ENCODE data around the gene SLC16A10. TPM values are rescaled to one million over a fixed set of nuclear protein-coding genes. Genes with fewer than 3 reads are reported as not detected.
"Not testable (repeated sequence)": the region's sequence is repeated elsewhere in the genome, so short reads cannot be mapped to it uniquely, and the experiment has no call there.

SLC16A10 gene
- total and polyA plus RNA-seq, 5 donors = 2.2 to 11.3 (median 5.0) TPM

- DNase-seq; H3K27me3 ChIP-seq (ENCODE audit: control insufficient read depth, insufficient read depth); intact Hi-C loops (cut with DNase I); H3K27ac ChIP-seq (ENCODE audit: low read length); ATAC-seq; H3K4me1 ChIP-seq (ENCODE audit: control insufficient read depth, insufficient read depth, low read length); H3K9me3 ChIP-seq (ENCODE audit: control insufficient read depth, low read length); H3K4me3 ChIP-seq (ENCODE audit: low read length): not testable (repeated sequence)
- 90% methylated on average over 2 of the region's 2 CpGs for WGBS
Observed at GRCh38 chr6:111189666-111190210, 102.4 kb downstream of the SLC16A10 start.

GRCh38 chr6:111190637-111191036 is 103.3 kb downstream of the SLC16A10 start:
- no peaks in the 10 kb centered on the region for H3K4me1 ChIP-seq (ENCODE audit: control insufficient read depth, insufficient read depth, low read length)
- no peaks in the 10 kb centered on the region for H3K9me3 ChIP-seq (ENCODE audit: control insufficient read depth, low read length)
- no peak for ATAC-seq
- no peak for DNase-seq
- no peak overlapping the region for H3K27ac ChIP-seq (ENCODE audit: low read length)
- H3K4me3 ChIP-seq (ENCODE audit: low read length) = no peak overlapping the region
- no peaks in the 10 kb centered on the region for H3K27me3 ChIP-seq (ENCODE audit: control insufficient read depth, insufficient read depth)
- intact Hi-C loops (cut with DNase I) = no loop called here
- 92% methylated on average over 3 of the region's 3 CpGs for WGBS

- intact Hi-C loops (cut with DNase I); ATAC-seq; H3K27me3 ChIP-seq (ENCODE audit: control insufficient read depth, insufficient read depth); DNase-seq; H3K4me1 ChIP-seq (ENCODE audit: control insufficient read depth, insufficient read depth, low read length); H3K27ac ChIP-seq (ENCODE audit: low read length); H3K4me3 ChIP-seq (ENCODE audit: low read length); H3K9me3 ChIP-seq (ENCODE audit: control insufficient read depth, low read length): not testable (repeated sequence)
Observed at GRCh38 chr6:111191136-111191535, 103.8 kb downstream of the SLC16A10 start.

- no peak overlapping the region for H3K4me3 ChIP-seq (ENCODE audit: low read length)
- intact Hi-C loops (cut with DNase I) = no loop called here
- H3K27me3 ChIP-seq (ENCODE audit: control insufficient read depth, insufficient read depth) = no peaks in the 10 kb centered on the region
- no peak overlapping the region for H3K27ac ChIP-seq (ENCODE audit: low read length)
- H3K4me1 ChIP-seq (ENCODE audit: control insufficient read depth, insufficient read depth, low read length) = no peaks in the 10 kb centered on the region
- no peaks in the 10 kb centered on the region for H3K9me3 ChIP-seq (ENCODE audit: control insufficient read depth, low read length)
- no peak for DNase-seq
- ATAC-seq = no peak
Observed at GRCh38 chr6:111192911-111193555, 105.7 kb downstream of the SLC16A10 start.

GRCh38 chr6:111195656-111196055 is 108.4 kb downstream of the SLC16A10 start:
- no peaks in the 10 kb centered on the region for H3K4me1 ChIP-seq (ENCODE audit: control insufficient read depth, insufficient read depth, low read length)
- intact Hi-C loops (cut with DNase I) = no loop called here
- no peak overlapping the region for H3K4me3 ChIP-seq (ENCODE audit: low read length)
- no peaks in the 10 kb centered on the region for H3K27me3 ChIP-seq (ENCODE audit: control insufficient read depth, insufficient read depth)
- ATAC-seq (no peak), DNase-seq (no peak)
- no peaks in the 10 kb centered on the region for H3K9me3 ChIP-seq (ENCODE audit: control insufficient read depth, low read length)
- H3K27ac ChIP-seq (ENCODE audit: low read length) = no peak overlapping the region

GRCh38 chr6:111198841-111199240 is 111.5 kb downstream of the SLC16A10 start:
- intact Hi-C loops (cut with DNase I) = no loop called here
- 99% methylated on average over 3 of the region's 3 CpGs for WGBS
- ATAC-seq (no peak), DNase-seq (no peak)
- H3K9me3 ChIP-seq (ENCODE audit: control insufficient read depth, low read length) = no peaks in the 10 kb centered on the region
- no peaks in the 10 kb centered on the region for H3K27me3 ChIP-seq (ENCODE audit: control insufficient read depth, insufficient read depth)
- no peaks in the 10 kb centered on the region for H3K4me1 ChIP-seq (ENCODE audit: control insufficient read depth, insufficient read depth, low read length)
- no peak overlapping the region for H3K27ac ChIP-seq (ENCODE audit: low read length)
- no peak overlapping the region for H3K4me3 ChIP-seq (ENCODE audit: low read length)

- H3K4me3 ChIP-seq (ENCODE audit: low read length) = no peak overlapping the region
- no peaks in the 10 kb centered on the region for H3K4me1 ChIP-seq (ENCODE audit: control insufficient read depth, insufficient read depth, low read length)
- intact Hi-C loops (cut with DNase I) = loop anchor here in 1 of 4 donors (10.0 kb wide), 1 partner anchor 185 kb away; no protein-coding TSS in a partner anchor
- ATAC-seq (no peak), DNase-seq (no peak)
- no peak overlapping the region for H3K27ac ChIP-seq (ENCODE audit: low read length)
- H3K9me3 ChIP-seq (ENCODE audit: control insufficient read depth, low read length) = no peaks in the 10 kb centered on the region
- no peaks in the 10 kb centered on the region for H3K27me3 ChIP-seq (ENCODE audit: control insufficient read depth, insufficient read depth)
- 35% methylated on average over 1 of the region's 1 CpG for WGBS
Observed at GRCh38 chr6:111199935-111200334, 112.6 kb downstream of the SLC16A10 start.

- H3K27me3 ChIP-seq (ENCODE audit: control insufficient read depth, insufficient read depth) = no peaks in the 10 kb centered on the region
- H3K4me3 ChIP-seq (ENCODE audit: low read length) = no peak overlapping the region
- H3K4me1 ChIP-seq (ENCODE audit: control insufficient read depth, insufficient read depth, low read length) = no peaks in the 10 kb centered on the region
- intact Hi-C loops (cut with DNase I) = loop anchor here in 1 of 4 donors (10.0 kb wide), 1 partner anchor 186 kb away; no protein-coding TSS in a partner anchor
- WGBS = 52% methylated on average over 8 of the region's 8 CpGs
- no peaks in the 10 kb centered on the region for H3K9me3 ChIP-seq (ENCODE audit: control insufficient read depth, low read length)
- DNase-seq = no peak
- ATAC-seq = no peak
- no peak overlapping the region for H3K27ac ChIP-seq (ENCODE audit: low read length)
Observed at GRCh38 chr6:111200350-111201243, 113.3 kb downstream of the SLC16A10 start.

GRCh38 chr6:111201244-111201554 is 113.9 kb downstream of the SLC16A10 start:
- H3K27me3 ChIP-seq (ENCODE audit: control insufficient read depth, insufficient read depth) = no peaks in the 10 kb centered on the region
- H3K27ac ChIP-seq (ENCODE audit: low read length) = no peak overlapping the region
- H3K4me1 ChIP-seq (ENCODE audit: control insufficient read depth, insufficient read depth, low read length) = no peaks in the 10 kb centered on the region
- DNase-seq (no peak), ATAC-seq (no peak)
- WGBS = 39% methylated on average over 1 of the region's 1 CpG
- intact Hi-C loops (cut with DNase I) = loop anchor here in 1 of 4 donors (10.0 kb wide), 1 partner anchor 186 kb away; no protein-coding TSS in a partner anchor
- H3K4me3 ChIP-seq (ENCODE audit: low read length) = no peak overlapping the region
- H3K9me3 ChIP-seq (ENCODE audit: control insufficient read depth, low read length) = no peaks in the 10 kb centered on the region

- no peak for ATAC-seq
- H3K27ac ChIP-seq (ENCODE audit: low read length) = no peak overlapping the region
- H3K4me3 ChIP-seq (ENCODE audit: low read length) = no peak overlapping the region
- H3K27me3 ChIP-seq (ENCODE audit: control insufficient read depth, insufficient read depth) = no peaks in the 10 kb centered on the region
- no peak for DNase-seq
- WGBS = 86% methylated on average over 3 of the region's 3 CpGs
- no peaks in the 10 kb centered on the region for H3K9me3 ChIP-seq (ENCODE audit: control insufficient read depth, low read length)
- no peaks in the 10 kb centered on the region for H3K4me1 ChIP-seq (ENCODE audit: control insufficient read depth, insufficient read depth, low read length)
- intact Hi-C loops (cut with DNase I) = loop anchor here in 1 of 4 donors (10.0 kb wide), 1 partner anchor 187 kb away; no protein-coding TSS in a partner anchor
Observed at GRCh38 chr6:111201764-111202163, 114.5 kb downstream of the SLC16A10 start.

- DNase-seq; H3K27me3 ChIP-seq (ENCODE audit: control insufficient read depth, insufficient read depth); H3K9me3 ChIP-seq (ENCODE audit: control insufficient read depth, low read length); H3K4me3 ChIP-seq (ENCODE audit: low read length); ATAC-seq; H3K4me1 ChIP-seq (ENCODE audit: control insufficient read depth, insufficient read depth, low read length); H3K27ac ChIP-seq (ENCODE audit: low read length): not testable (repeated sequence)
- intact Hi-C loops (cut with DNase I) = loop anchor here in 1 of 4 donors (10.0 kb wide), 1 partner anchor 189 kb away; no protein-coding TSS in a partner anchor
- WGBS = 95% methylated on average over 4 of the region's 4 CpGs
Observed at GRCh38 chr6:111203539-111203938, 116.2 kb downstream of the SLC16A10 start.
